PFSK-1 (cell line): ENCODE measurements around the gene TCF20.

Experiments used
- FOXP2 ChIP-seq: optimal IDR thresholded peaks from 2 replicates; pipeline ENCODE3; 2011; ENCODE audit warnings: borderline replicate concordance, control low read depth, inconsistent platforms; ENCODE audit not compliant: insufficient read depth; ENCODE audit errors: extremely low read length, extremely low read depth
- POLR2AphosphoS5 ChIP-seq: IDR thresholded peaks from 2 replicates; pipeline ENCODE4 v1.6.1; 2012; ENCODE audit warnings: low read depth, mild to moderate bottlenecking, control low read depth, low read length, moderate library complexity
- SIN3A ChIP-seq: IDR thresholded peaks from 2 replicates; pipeline ENCODE4 v1.6.1; 2012; ENCODE audit warnings: mild to moderate bottlenecking, low read length, moderate library complexity, borderline replicate concordance; ENCODE audit not compliant: insufficient read depth
- TAF1 ChIP-seq: IDR thresholded peaks from 2 replicates; pipeline ENCODE4 v1.6.1; 2012; ENCODE audit warnings: low read length, control low read depth, borderline replicate concordance; ENCODE audit not compliant: insufficient read depth
- TF ChIP-seq, protein P1 (sequence below), 2 experiments: IDR thresholded peaks; 2 replicates each; pipeline versions ENCODE4 v1.6.1 to v1.8.0; 2011 to 2012; ENCODE audit warnings: low read depth in 2 of 2, low read length in 2 of 2, control low read depth in 1 of 2, inconsistent platforms in 1 of 2, mild to moderate bottlenecking in 1 of 2, moderate library complexity in 1 of 2; ENCODE audit not compliant: insufficient read depth in 1 of 2

Gene TCF20

DNA sequence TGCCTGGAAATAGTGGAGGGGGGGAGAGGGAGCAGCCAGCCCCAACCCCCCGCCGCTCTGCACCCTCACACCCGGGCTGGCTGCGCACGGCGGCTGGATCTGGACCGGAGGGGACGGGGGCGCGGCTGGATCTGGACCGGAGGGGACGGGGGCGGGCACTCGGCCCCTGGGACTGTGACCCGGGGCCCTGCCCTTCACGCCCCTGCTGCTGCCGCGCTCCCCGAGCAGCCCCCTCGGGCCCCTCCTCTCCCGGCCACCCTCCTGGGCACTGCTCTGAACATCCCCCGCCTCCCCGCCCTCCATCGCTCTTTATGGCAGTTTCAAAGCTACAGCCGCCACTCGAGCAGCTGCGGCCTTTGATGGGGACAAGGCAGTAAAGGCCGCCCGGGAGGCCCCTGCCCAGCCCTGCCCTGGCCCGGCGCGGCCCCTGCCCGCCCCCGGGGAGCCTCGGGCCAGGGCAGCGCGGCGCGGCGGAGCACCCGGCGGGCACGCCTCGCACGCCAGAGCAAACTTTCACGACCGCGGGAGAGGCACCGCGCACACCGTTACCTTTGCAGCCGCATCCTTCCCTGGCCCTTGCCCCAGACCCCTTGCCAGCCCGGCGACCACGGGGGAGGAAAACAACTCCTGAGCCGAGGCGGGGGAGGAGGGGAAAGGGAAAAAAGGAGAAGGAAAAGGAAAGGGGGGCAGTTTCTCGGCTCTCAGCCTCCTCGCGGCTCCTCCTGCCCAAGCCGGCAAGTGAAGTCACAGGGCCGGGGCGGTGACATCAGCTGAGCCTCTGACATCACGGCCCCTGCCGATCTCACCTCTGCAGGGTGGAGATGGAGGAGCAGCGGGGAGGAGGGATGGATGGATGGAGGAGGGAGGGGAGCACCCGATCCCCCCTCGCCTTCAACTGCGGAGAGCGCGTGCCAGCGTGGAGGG, 13.1 kb upstream of the TCF20 start:
- no peak for TF ChIP-seq FOXP2
- no peak for TF ChIP-seq POLR2AphosphoS5
- TF ChIP-seq, protein P1, sequence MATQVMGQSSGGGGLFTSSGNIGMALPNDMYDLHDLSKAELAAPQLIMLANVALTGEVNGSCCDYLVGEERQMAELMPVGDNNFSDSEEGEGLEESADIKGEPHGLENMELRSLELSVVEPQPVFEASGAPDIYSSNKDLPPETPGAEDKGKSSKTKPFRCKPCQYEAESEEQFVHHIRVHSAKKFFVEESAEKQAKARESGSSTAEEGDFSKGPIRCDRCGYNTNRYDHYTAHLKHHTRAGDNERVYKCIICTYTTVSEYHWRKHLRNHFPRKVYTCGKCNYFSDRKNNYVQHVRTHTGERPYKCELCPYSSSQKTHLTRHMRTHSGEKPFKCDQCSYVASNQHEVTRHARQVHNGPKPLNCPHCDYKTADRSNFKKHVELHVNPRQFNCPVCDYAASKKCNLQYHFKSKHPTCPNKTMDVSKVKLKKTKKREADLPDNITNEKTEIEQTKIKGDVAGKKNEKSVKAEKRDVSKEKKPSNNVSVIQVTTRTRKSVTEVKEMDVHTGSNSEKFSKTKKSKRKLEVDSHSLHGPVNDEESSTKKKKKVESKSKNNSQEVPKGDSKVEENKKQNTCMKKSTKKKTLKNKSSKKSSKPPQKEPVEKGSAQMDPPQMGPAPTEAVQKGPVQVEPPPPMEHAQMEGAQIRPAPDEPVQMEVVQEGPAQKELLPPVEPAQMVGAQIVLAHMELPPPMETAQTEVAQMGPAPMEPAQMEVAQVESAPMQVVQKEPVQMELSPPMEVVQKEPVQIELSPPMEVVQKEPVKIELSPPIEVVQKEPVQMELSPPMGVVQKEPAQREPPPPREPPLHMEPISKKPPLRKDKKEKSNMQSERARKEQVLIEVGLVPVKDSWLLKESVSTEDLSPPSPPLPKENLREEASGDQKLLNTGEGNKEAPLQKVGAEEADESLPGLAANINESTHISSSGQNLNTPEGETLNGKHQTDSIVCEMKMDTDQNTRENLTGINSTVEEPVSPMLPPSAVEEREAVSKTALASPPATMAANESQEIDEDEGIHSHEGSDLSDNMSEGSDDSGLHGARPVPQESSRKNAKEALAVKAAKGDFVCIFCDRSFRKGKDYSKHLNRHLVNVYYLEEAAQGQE (IDR thresholded peaks at IDR 0.05; ENCODE audit: insufficient read depth in 1 of 2, low read depth in 2 of 2, low read length in 2 of 2) = no peak
- no peak for TF ChIP-seq TAF1
- TF ChIP-seq SIN3A = no peak

DNA sequence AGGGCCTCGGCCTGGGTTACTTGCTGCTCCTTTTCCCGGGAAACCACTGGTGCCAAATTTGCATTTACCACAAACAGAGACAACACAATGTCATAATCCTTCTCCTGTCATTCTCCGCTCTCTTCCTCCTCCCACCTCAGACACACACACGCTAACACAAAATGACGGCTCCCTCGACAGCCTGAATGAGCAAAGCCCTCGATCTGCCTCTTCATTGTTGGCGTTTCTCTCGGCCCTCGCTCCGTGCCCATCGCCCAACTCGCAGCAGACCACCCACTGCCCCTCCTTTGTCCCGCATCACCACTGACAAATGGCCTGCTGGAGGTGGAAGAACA, 12.5 kb upstream of the TCF20 start:
- TF ChIP-seq, protein P1 (IDR thresholded peaks at IDR 0.05; ENCODE audit: insufficient read depth in 1 of 2, low read depth in 2 of 2, low read length in 2 of 2) = no peak
- no peak for TF ChIP-seq FOXP2
- TF ChIP-seq POLR2AphosphoS5 = no peak

DNA sequence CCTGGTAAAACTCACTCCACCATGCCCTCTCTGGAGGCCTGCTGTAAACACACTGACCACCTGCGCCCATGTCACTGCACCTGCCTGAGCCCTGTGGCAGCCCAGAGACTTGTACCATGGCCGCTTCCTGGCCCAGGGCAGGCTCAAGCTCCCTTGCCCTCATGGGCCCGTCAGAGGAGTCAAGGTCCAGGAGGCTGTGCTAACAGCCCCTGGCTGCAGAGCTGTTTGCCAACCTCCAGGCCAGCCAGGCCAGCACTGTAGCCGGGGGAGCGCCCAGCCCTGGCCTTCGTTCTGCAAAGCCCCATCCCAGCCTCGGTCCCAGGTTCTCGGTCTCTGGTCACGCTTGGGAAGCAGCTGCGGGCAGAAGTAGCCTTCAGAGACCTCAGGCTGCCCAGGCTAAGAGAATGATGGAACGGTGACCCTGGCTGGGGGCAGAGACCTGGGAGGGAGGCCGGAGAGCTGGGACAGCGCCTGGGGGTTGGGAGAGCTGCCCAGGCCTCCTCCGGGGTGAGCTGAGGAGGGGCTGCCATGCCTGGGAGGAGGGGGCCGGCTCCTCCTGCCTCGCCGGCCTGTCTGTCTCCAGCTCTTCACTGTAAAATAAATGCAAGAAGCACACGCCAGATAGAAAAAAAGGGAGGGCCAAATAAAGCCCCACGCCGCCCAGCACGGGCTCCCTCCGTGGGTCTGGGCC, 11.9 kb upstream of the TCF20 start:
- TF ChIP-seq, protein P1 (IDR thresholded peaks at IDR 0.05; ENCODE audit: insufficient read depth in 1 of 2, low read depth in 2 of 2, low read length in 2 of 2) = no peak
- no peak for TF ChIP-seq SIN3A
- no peak for TF ChIP-seq POLR2AphosphoS5
- TF ChIP-seq FOXP2 = no peak
- no peak for TF ChIP-seq TAF1

DNA sequence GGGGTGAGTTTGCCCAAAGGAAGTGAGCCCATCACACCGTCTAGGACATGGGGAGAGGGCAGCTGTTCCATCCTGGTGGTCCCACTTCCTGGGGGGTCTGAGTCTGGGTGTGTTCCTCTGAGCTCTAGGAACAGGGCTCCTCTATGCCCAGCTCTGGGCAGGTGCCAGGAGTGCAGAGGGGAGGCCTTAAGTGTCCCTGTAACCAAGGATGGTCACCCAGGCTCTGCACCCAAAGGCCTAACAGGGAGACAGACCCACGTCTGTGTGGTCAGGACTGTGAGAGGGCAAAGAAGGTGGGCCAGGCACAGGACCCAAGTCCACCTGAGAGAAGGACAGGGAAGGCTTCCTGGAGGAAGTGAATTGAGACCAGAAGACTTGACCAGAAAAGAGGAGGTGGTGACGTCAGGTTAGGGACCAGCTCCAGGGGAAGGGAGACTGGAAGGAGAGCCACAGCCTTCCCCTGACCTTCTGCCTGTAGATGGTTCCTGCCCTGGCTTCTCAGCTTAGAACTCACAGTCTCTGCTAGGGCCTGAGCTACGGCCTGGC, 11.3 kb upstream of the TCF20 start:
- TF ChIP-seq FOXP2 (no peak), POLR2AphosphoS5 (no peak), TAF1 (no peak), SIN3A (no peak)
- TF ChIP-seq, protein P1 (IDR thresholded peaks at IDR 0.05; ENCODE audit: insufficient read depth in 1 of 2, low read depth in 2 of 2, low read length in 2 of 2) = no peak

DNA sequence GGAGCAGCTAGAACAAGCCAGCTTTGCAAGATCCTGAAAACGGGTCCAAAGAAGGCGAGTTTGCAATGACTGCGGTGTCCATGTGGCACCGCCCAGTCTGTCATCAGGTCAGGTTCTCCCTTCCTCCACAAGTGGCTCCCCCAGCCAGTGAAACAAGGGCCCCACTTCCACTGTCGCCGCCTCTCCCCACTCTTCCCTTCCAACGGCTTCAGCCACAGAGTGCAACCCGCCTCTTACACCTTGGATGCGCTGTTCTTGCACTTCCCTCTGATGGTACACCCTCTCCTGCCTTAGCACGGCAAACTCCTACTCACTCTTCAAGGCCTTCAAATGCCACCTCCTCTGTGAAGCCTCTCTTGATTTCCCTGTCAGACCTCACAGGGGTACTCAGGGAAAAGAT, 10.8 kb upstream of the TCF20 start:
- TF ChIP-seq FOXP2 = no peak
- TF ChIP-seq SIN3A = no peak
- TF ChIP-seq, protein P1 (IDR thresholded peaks at IDR 0.05; ENCODE audit: insufficient read depth in 1 of 2, low read depth in 2 of 2, low read length in 2 of 2) = no peak
- TF ChIP-seq POLR2AphosphoS5 = no peak
- no peak for TF ChIP-seq TAF1
